IMR-90 (cell line): ENCODE measurements around the gene ARRDC2. TPM values are rescaled to one million over a fixed set of nuclear protein-coding genes. Genes with fewer than 3 reads are reported as not detected.

Experiments
- ATAC-seq: fragments of 200-7000 bp; cut with Tn5 transposase; 2 replicates; pipeline ENCODE4 v1.9.1; 2020; ENCODE audit warnings: low read depth, mild to moderate bottlenecking, moderate library complexity
- BruUV-seq: library from RNA; stranded (reverse); fragments of 400-500 nt; replicated peaks from 2 replicates; lab custom pipeline; 2021; lab: Mats Ljungman, UMichigan
- CTCF ChIA-PET: fragments of 300-600 bp; formaldehyde crosslinking; extraction: SDS; loops from one replicate; lab custom pipeline; 2021; ENCODE audit warnings: antibody characterized with exemption; lab: Yijun Ruan, JAX
- POLR2A ChIA-PET: fragments of 300-600 bp; sonication (Branson Sonifier 250); formaldehyde crosslinking; loops from one replicate; lab custom pipeline; 2022; ENCODE audit warnings: antibody characterized with exemption; ENCODE audit not compliant: unreplicated experiment; lab: Charles Lee
- DNase-seq: peaks from one replicate; pipeline ENCODE4 v3.0.0; 2013
- H2AFZ ChIP-seq: replicated peaks from 2 replicates; pipeline ENCODE3; 2013; ENCODE audit warnings: low read length, mild to moderate bottlenecking; ENCODE audit not compliant: poor library complexity
- H2AK5ac ChIP-seq: 2 replicates; pipeline ENCODE4 v1.6.1; 2013; ENCODE audit warnings: low read depth, low read length, inconsistent platforms
- H2AK9ac ChIP-seq: replicated peaks from 2 replicates; pipeline ENCODE3; 2013; ENCODE audit warnings: mild to moderate bottlenecking, low read depth, low read length, moderate library complexity; ENCODE audit not compliant: poor library complexity
- H2BK120ac ChIP-seq: 2 replicates; pipeline ENCODE4 v1.6.1; 2013; ENCODE audit warnings: low read depth, low read length, inconsistent platforms
- H2BK15ac ChIP-seq: 3 replicates; pipeline ENCODE4 v1.6.1; 2013; ENCODE audit warnings: low read depth, low read length, inconsistent platforms
- H2BK20ac ChIP-seq: 2 replicates; pipeline ENCODE4 v1.6.1; 2013; ENCODE audit warnings: low read depth, mild to moderate bottlenecking, inconsistent platforms, low read length, moderate library complexity
- H2BK5ac ChIP-seq: 2 replicates; pipeline ENCODE4 v1.6.1; 2013; ENCODE audit warnings: mild to moderate bottlenecking, low read depth, low read length, inconsistent platforms; ENCODE audit not compliant: poor library complexity, severe bottlenecking
- H3K14ac ChIP-seq: replicated peaks from 2 replicates; pipeline ENCODE4 v1.6.1; 2013; ENCODE audit warnings: low read depth, low read length, inconsistent platforms
- H3K18ac ChIP-seq: 2 replicates; pipeline ENCODE4 v1.6.1; 2013; ENCODE audit warnings: low read depth, low read length, control low read depth
- H3K23ac ChIP-seq: 2 replicates; pipeline ENCODE4 v1.6.1; 2013; ENCODE audit warnings: low read depth, low read length, inconsistent platforms
- H3K27ac ChIP-seq: 2 replicates; pipeline ENCODE4 v1.5.1; 2013; ENCODE audit warnings: mild to moderate bottlenecking, control low read depth, low read length; ENCODE audit not compliant: insufficient read depth
- H3K27me3 ChIP-seq: 2 replicates; pipeline ENCODE4 v1.6.1; 2013; ENCODE audit warnings: low read length; ENCODE audit not compliant: control insufficient read depth, insufficient read depth
- H3K36me3 ChIP-seq: 2 replicates; pipeline ENCODE4 v1.6.1; 2013; ENCODE audit warnings: low read length, mixed read lengths; ENCODE audit not compliant: control insufficient read depth, insufficient read depth
- H3K4ac ChIP-seq: 2 replicates; pipeline ENCODE4 v1.6.1; 2013; ENCODE audit warnings: low read depth, low read length, inconsistent platforms
- H3K4me1 ChIP-seq: 2 replicates; pipeline ENCODE4 v1.6.1; 2013; ENCODE audit warnings: low read length, mixed read lengths; ENCODE audit not compliant: control insufficient read depth, insufficient read depth
- H3K4me2 ChIP-seq: 2 replicates; pipeline ENCODE4 v1.6.1; 2013; ENCODE audit warnings: low read depth, mild to moderate bottlenecking, control low read depth, low read length, moderate library complexity
- H3K4me3 ChIP-seq: 2 replicates; pipeline ENCODE4 v1.5.1; 2013; ENCODE audit warnings: low read depth, mild to moderate bottlenecking, control low read depth, low read length, moderate library complexity; ENCODE audit not compliant: insufficient read depth
- H3K56ac ChIP-seq: 2 replicates; pipeline ENCODE4 v1.6.1; 2013; ENCODE audit warnings: low read length, inconsistent platforms; ENCODE audit not compliant: insufficient read depth; ENCODE audit errors: extremely low read depth
- H3K79me1 ChIP-seq, 2 experiments: 2 replicates each; pipeline ENCODE4 v1.6.1; 2013; ENCODE audit warnings: low read length in 2 of 2, inconsistent platforms in 1 of 2, low read depth in 1 of 2
- H3K9ac ChIP-seq: 2 replicates; pipeline ENCODE4 v1.6.1; 2013; ENCODE audit warnings: low read depth, low read length, control low read depth
- H3K9me1 ChIP-seq: 2 replicates; pipeline ENCODE4 v1.6.1; 2013; ENCODE audit warnings: low read length, inconsistent platforms; ENCODE audit not compliant: insufficient read depth
- H3K9me3 ChIP-seq: 2 replicates; pipeline ENCODE4 v1.6.1; 2013; ENCODE audit warnings: low read length; ENCODE audit not compliant: control insufficient read depth, insufficient read depth
- H4K20me1 ChIP-seq: 2 replicates; pipeline ENCODE4 v1.6.1; 2013; ENCODE audit warnings: low read length, inconsistent platforms; ENCODE audit not compliant: insufficient read depth
- H4K5ac ChIP-seq: 2 replicates; pipeline ENCODE4 v1.6.1; 2013; ENCODE audit warnings: mild to moderate bottlenecking, low read depth, low read length, control low read depth
- H4K8ac ChIP-seq, 2 experiments: 2 replicates each; pipeline ENCODE4 v1.6.1; 2013; ENCODE audit warnings: low read depth in 2 of 2, low read length in 2 of 2, control low read depth in 1 of 2, inconsistent platforms in 1 of 2
- H4K91ac ChIP-seq: 2 replicates; pipeline ENCODE4 v1.6.1; 2013; ENCODE audit warnings: low read depth, low read length, inconsistent platforms; ENCODE audit not compliant: insufficient read depth
- BHLHE40 ChIP-seq: fragments of 150-350 bp; IDR thresholded peaks from 2 replicates; pipeline ENCODE4 v1.6.1; 2016; ENCODE audit warnings: mild to moderate bottlenecking, low read depth, low read length
- CHD1 ChIP-seq: IDR thresholded peaks from 2 replicates; pipeline ENCODE4 v1.6.1; 2012; ENCODE audit warnings: low read depth, low read length, improper control_type of control experiment
- MAFK ChIP-seq: IDR thresholded peaks from 2 replicates; pipeline ENCODE4 v1.6.1; 2012; ENCODE audit warnings: low read depth, low read length, improper control_type of control experiment
- MXI1 ChIP-seq: IDR thresholded peaks from 2 replicates; pipeline ENCODE4 v1.6.1; 2012; ENCODE audit warnings: low read depth, mild to moderate bottlenecking, low read length, moderate library complexity, borderline replicate concordance
- RCOR1 ChIP-seq: IDR thresholded peaks from 2 replicates; pipeline ENCODE4 v1.6.1; 2012; ENCODE audit warnings: mild to moderate bottlenecking, low read length, improper control_type of control experiment; ENCODE audit not compliant: insufficient replicate concordance
- RFX5 ChIP-seq: IDR thresholded peaks from 2 replicates; pipeline ENCODE4 v1.8.0; 2012; ENCODE audit warnings: low read depth, mild to moderate bottlenecking, low read length, moderate library complexity
- SMC3 ChIP-seq: fragments of 150-350 bp; IDR thresholded peaks from 2 replicates; pipeline ENCODE4 v1.6.1; 2016; ENCODE audit warnings: low read depth, mild to moderate bottlenecking, antibody characterized with exemption, low read length, moderate library complexity
- WGBS, 2 experiments: methylation state at CpG; one replicate each; pipeline versions ENCODE4 v1.1.5 to v1.1.7; 2013; ENCODE audit warnings: missing lambda C conversion rate in 2 of 2; ENCODE audit not compliant: insufficient read length in 1 of 2; ENCODE audit errors: extremely low coverage in 2 of 2; 5-methylcytosine and 5-hydroxymethylcytosine counted together
- dilution Hi-C: fragments of 300-500 bp; cut with HindIII; formaldehyde crosslinking; loops from one replicate; pipeline ENCODE4 v1.14.3; 2018; ENCODE audit warnings: low sequenced_read_pairs; ENCODE audit not compliant: unreplicated experiment
- in situ Hi-C: fragments of 300-500 bp; cut with MboI; formaldehyde crosslinking; loops from 3 replicates; pipeline ENCODE4 v1.14.3; 2019; ENCODE audit warnings: low sequenced_read_pairs, inconsistent platforms, mixed read lengths
- intact Hi-C: fragments of 100-400 bp; cut with micrococcal nuclease; formaldehyde crosslinking; loops from 2 replicates; pipeline ENCODE4 v1.10.0; 2022
- polyA plus RNA-seq, 3 experiments: library from polyadenylated mRNA; depleted of rRNA; stranded (reverse); fragments of >200 nt; gene quantifications; 2 replicates each; pipeline ENCODE4 v1.2.3, GENCODE V29; 2012; ENCODE audit warnings: low replicate concordance in 1 of 3
- total RNA-seq: library from RNA; depleted of rRNA; stranded (reverse); fragments of >200 nt; gene quantifications from 2 replicates; pipeline ENCODE4 v1.2.3, GENCODE V29; 2012

Gene ARRDC2
- total and polyA plus RNA-seq, 2 of the 4 experiments (the other 2 are of a cell fraction) = 1.4 to 4.9 TPM

DNA sequence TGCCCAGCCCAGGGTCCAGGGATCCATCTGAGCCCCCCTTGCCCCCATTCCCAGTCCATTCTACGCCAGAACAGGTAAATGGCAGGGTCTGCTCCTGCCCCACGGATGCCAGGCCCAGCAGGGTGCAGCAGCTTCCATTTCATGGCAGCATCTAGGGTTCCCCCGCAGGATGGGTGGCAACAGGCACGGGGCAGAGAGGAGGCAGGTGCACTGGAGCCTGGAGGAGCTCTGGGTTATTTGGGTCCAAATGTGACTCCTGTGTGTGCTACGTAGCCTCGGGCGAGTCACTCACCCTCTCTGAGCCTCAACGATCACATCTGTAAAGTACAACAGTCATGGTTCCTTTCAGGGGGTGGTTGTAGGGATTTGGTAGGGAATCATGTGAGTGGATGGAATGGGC lies 51.3 kb downstream of the ARRDC2 start:
- POLR2A ChIA-PET = no interaction called here
- in situ Hi-C loops = loop anchor here (5.0 to 25.0 kb wide), 2 partner anchors 42 to 122 kb away; partner anchors contain the start of gene CCDC124
- WGBS, 2 experiments = no CpG with 5 or more reads among the region's 8 CpGs

More for the DNA sequence above, 51.3 kb downstream of the ARRDC2 start:
- Histone ChIP-seq H3K4ac (no peak overlapping the region), H3K56ac (no peak overlapping the region), H3K9ac (no peak overlapping the region), H2BK15ac (no peak overlapping the region), H3K18ac (no peak overlapping the region), H4K91ac (no peak overlapping the region), H3K27ac (no peak overlapping the region), H2BK5ac (no peak overlapping the region), H2AFZ (no peak overlapping the region), H4K8ac (no peak overlapping the region), H3K27me3 (peaks cover 9% of the 10 kb centered on the region; the same call in 1 of the 2 replicates), H3K14ac (no peak overlapping the region), H3K36me3 (no peaks in the 10 kb centered on the region), H4K20me1 (no peaks in the 10 kb centered on the region), H2BK20ac (no peak overlapping the region), H3K9me3 (0 out of 2 replicates have a peak, but pooled peaks cover 2% of the 10 kb centered on the region), H2BK120ac (no peak overlapping the region), H3K4me1 (peaks cover 5% of the 10 kb centered on the region; the same call in 1 of the 2 replicates), H2AK5ac (no peak overlapping the region), H2AK9ac (no peak overlapping the region), H3K4me3 (no peak overlapping the region), H3K4me2 (no peak overlapping the region), H4K5ac (no peak overlapping the region), H3K79me1 (no peaks in the 10 kb centered on the region), H3K23ac (no peak overlapping the region), H3K9me1 (no peaks in the 10 kb centered on the region)
- TF ChIP-seq SMC3 = no peak
- TF ChIP-seq BHLHE40 = no peak
- TF ChIP-seq RFX5 = no peak
- TF ChIP-seq MXI1 = no peak
- TF ChIP-seq MAFK = no peak
- no peak for TF ChIP-seq RCOR1
- TF ChIP-seq CHD1 = no peak
- ATAC-seq (no peak), DNase-seq (no peak)
- dilution Hi-C loops = no loop called here
- CTCF ChIA-PET = interaction anchor here (0.7 to 1.6 kb wide), 2 partner anchors 52 to 58 kb away, joined by 3 to 10 read pairs; partner anchors contain the start of gene ARRDC2
- BruUV-seq = no TSS peak
- intact Hi-C loops = loop anchor here (5.0 kb wide), 1 partner anchor 122 kb away; no protein-coding TSS in a partner anchor
